ENCODE data around the gene REXO1.

DNA sequence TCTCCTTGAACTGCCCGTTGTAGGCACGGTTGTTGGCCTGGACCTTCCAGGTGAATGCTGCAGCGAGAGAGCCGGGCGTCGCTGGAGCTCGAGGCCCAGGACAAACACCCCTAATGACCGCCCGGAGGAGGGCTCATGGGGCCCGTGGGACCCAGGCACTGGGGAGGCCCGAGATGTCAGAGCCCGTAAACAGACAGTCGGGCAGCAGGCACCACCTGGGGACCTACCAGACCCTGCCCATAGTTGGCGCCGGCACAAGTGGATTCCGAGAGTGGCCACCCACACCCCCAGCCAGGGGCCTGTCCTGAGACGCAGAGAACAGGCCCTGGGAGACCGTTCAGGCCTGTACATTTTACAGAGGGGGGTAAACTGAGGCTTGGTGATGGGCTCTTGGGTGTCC, 38.6 kb downstream of the REXO1 start:
- TF ChIP-seq, protein P1, sequence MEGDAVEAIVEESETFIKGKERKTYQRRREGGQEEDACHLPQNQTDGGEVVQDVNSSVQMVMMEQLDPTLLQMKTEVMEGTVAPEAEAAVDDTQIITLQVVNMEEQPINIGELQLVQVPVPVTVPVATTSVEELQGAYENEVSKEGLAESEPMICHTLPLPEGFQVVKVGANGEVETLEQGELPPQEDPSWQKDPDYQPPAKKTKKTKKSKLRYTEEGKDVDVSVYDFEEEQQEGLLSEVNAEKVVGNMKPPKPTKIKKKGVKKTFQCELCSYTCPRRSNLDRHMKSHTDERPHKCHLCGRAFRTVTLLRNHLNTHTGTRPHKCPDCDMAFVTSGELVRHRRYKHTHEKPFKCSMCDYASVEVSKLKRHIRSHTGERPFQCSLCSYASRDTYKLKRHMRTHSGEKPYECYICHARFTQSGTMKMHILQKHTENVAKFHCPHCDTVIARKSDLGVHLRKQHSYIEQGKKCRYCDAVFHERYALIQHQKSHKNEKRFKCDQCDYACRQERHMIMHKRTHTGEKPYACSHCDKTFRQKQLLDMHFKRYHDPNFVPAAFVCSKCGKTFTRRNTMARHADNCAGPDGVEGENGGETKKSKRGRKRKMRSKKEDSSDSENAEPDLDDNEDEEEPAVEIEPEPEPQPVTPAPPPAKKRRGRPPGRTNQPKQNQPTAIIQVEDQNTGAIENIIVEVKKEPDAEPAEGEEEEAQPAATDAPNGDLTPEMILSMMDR (conservative IDR thresholded peaks at IDR 0.05; ENCODE audit: low read length) = peak; percentile 26
- no peak for TF ChIP-seq EZH2phosphoT487 (IDR thresholded peaks at IDR 0.05; ENCODE audit: borderline replicate concordance)
